Natural killer cell (primary cell): ENCODE results near the gene HTD2. TPM values are rescaled to one million over a fixed set of nuclear protein-coding genes. Genes with fewer than 3 reads are reported as not detected.

Source experiments
- ATAC-seq, 3 donors: fragments of 150-1000 bp in 2 of 3; fragments of 200-7000 bp in 1 of 3; cut with Tn5 transposase; 1 replicate in 1 of 3; 2 replicates in 2 of 3; pipeline ENCODE4 v1.10.0; 2021; ENCODE audit warnings: mild to moderate bottlenecking in 2 of 3, moderate library complexity in 2 of 3
- DNase-seq, 2 donors: peaks; one replicate each; pipeline versions ENCODE4 v3.0.0 to v3.0.0-alpha.2; 2013 to 2021; ENCODE audit warnings: mixed read lengths in 1 of 2
- H3K27ac ChIP-seq: one replicate; pipeline ENCODE4 v1.5.1; 2013; ENCODE audit warnings: mild to moderate bottlenecking, low read length
- H3K27me3 ChIP-seq: one replicate; pipeline ENCODE4 v1.6.1; 2013; ENCODE audit warnings: low read length; ENCODE audit not compliant: control insufficient read depth, insufficient read depth
- H3K36me3 ChIP-seq: one replicate; pipeline ENCODE4 v1.6.1; 2013; ENCODE audit warnings: low read length; ENCODE audit not compliant: control insufficient read depth, insufficient read depth
- H3K4me1 ChIP-seq: one replicate; pipeline ENCODE4 v1.6.1; 2013; ENCODE audit warnings: low read length; ENCODE audit not compliant: control insufficient read depth, insufficient read depth
- H3K4me3 ChIP-seq: one replicate; pipeline ENCODE4 v1.5.1; 2013; ENCODE audit warnings: low read length
- H3K9me3 ChIP-seq: one replicate; pipeline ENCODE4 v1.6.1; 2013; ENCODE audit warnings: low read length; ENCODE audit not compliant: control insufficient read depth, insufficient read depth
- H3K27ac Mint-ChIP-seq, 2 donors: one replicate each; pipeline ENCODE4 v1.8.0; 2022; ENCODE audit warnings: mild to moderate bottlenecking in 2 of 2, mixed read lengths in 2 of 2, moderate library complexity in 1 of 2
- H3K27me3 Mint-ChIP-seq, 2 donors: one replicate each; pipeline ENCODE4 v1.8.0; 2022; ENCODE audit warnings: low read depth in 2 of 2, mixed read lengths in 2 of 2
- H3K36me3 Mint-ChIP-seq: one replicate; pipeline ENCODE4 v1.8.0; 2022; ENCODE audit warnings: mixed read lengths
- H3K4me1 Mint-ChIP-seq, 2 donors: one replicate each; pipeline ENCODE4 v1.8.0; 2022; ENCODE audit warnings: mixed read lengths in 2 of 2
- H3K4me3 Mint-ChIP-seq: one replicate; pipeline ENCODE4 v1.8.0; 2022; ENCODE audit warnings: mild to moderate bottlenecking, moderate library complexity, mixed read lengths
- H3K9me3 Mint-ChIP-seq, 2 donors: one replicate each; pipeline ENCODE4 v1.8.0; 2022; ENCODE audit warnings: mixed read lengths in 2 of 2
- CTCF ChIP-seq: fragments of 200-600 bp; IDR thresholded peaks from one replicate; pipeline ENCODE4 v1.8.0; 2022; ENCODE audit warnings: antibody characterized with exemption
- WGBS: methylation state at CpG from one replicate; pipeline ENCODE4 v1.1.7; 2013; ENCODE audit warnings: missing lambda C conversion rate; ENCODE audit not compliant: insufficient coverage; 5-methylcytosine and 5-hydroxymethylcytosine counted together
- intact Hi-C: fragments of 100-400 bp; cut with micrococcal nuclease; formaldehyde crosslinking; loops from one replicate; pipeline ENCODE4 v1.14.2; 2022
- total RNA-seq, 4 donors: library from RNA; stranded (reverse); fragments of 120-200 nt in 1 of 4; gene quantifications; one replicate each; pipeline versions ENCODE4 v1.2.3 to v1.2.4, GENCODE V29; 2013 to 2022

HTD2 gene
- total RNA-seq, 3 donors from 2014 or later (not counting 1 experiment from before 2014, with no cell fraction given) = 3.3 to 5.5 (median 3.7) TPM

GRCh38 chr3:58351920-58352319 lies 45.6 kb downstream of the HTD2 start:
- Histone ChIP-seq H3K27me3 (no peaks in the 10 kb centered on the region), H3K4me3 (no peak overlapping the region), H3K9me3 (no peaks in the 10 kb centered on the region), H3K36me3 (no peaks in the 10 kb centered on the region), H3K27ac (no peak overlapping the region), H3K4me1 (peaks cover 65% of the 10 kb centered on the region)
- Mint-ChIP-seq H3K27ac (peak overlapping the region; percentile 75 to 86), H3K4me3 (peak overlapping the region; percentile 61), H3K36me3 (no peaks in the 10 kb centered on the region), H3K9me3 (no peaks in the 10 kb centered on the region), H3K4me1 (peaks cover 69 to 71% of the 10 kb centered on the region in 2 donors), H3K27me3 (no peaks in the 10 kb centered on the region)
- intact Hi-C loops = no loop called here
- peak in 1 of 3 donors; percentile 8 for ATAC-seq
- no peak for TF ChIP-seq CTCF
- WGBS = 70% methylated on average over 3 of the region's 3 CpGs
- DNase-seq = no peak

GRCh38 chr3:58352626-58353025 lies 46.3 kb downstream of the HTD2 start:
- DNase-seq = no peak
- Histone ChIP-seq H3K27ac (peak overlapping the region; percentile 30), H3K36me3 (no peaks in the 10 kb centered on the region), H3K4me1 (peaks cover 71% of the 10 kb centered on the region), H3K4me3 (no peak overlapping the region), H3K27me3 (no peaks in the 10 kb centered on the region), H3K9me3 (no peaks in the 10 kb centered on the region)
- intact Hi-C loops = no loop called here
- Mint-ChIP-seq H3K4me3 (peak overlapping the region; percentile 68), H3K9me3 (no peaks in the 10 kb centered on the region), H3K4me1 (peaks cover 71 to 76% of the 10 kb centered on the region in 2 donors), H3K27ac (peak overlapping the region; percentile 75 to 86), H3K36me3 (no peaks in the 10 kb centered on the region), H3K27me3 (no peaks in the 10 kb centered on the region)
- WGBS = 83% methylated on average over 6 of the region's 6 CpGs
- ATAC-seq = no peak
- no peak for TF ChIP-seq CTCF

GRCh38 chr3:58353722-58354553 lies 47.6 kb downstream of the HTD2 start:
- ATAC-seq (peak; percentile 72 to 74 (median 74)), DNase-seq (peak in 1 of 2 donors; percentile 62)
- H3K4me1 ChIP-seq = peaks cover 68% of the 10 kb centered on the region
- Mint-ChIP-seq H3K27me3 (no peaks in the 10 kb centered on the region), H3K4me1 (peaks cover 82 to 87% of the 10 kb centered on the region in 2 donors), H3K27ac (peak overlapping the region; percentile 89 to 95), H3K9me3 (no peaks in the 10 kb centered on the region), H3K36me3 (no peaks in the 10 kb centered on the region), H3K4me3 (peak overlapping the region; percentile 87)
- WGBS = 30% methylated on average over 6 of the region's 8 CpGs
- H3K36me3 ChIP-seq = no peaks in the 10 kb centered on the region
- TF ChIP-seq CTCF = no peak
- H3K9me3 ChIP-seq = no peaks in the 10 kb centered on the region
- peak overlapping the region; percentile 69 for H3K27ac ChIP-seq
- H3K4me3 ChIP-seq = peak overlapping the region; percentile 29
- H3K27me3 ChIP-seq = no peaks in the 10 kb centered on the region
- intact Hi-C loops = loop anchor here (1.0 kb wide), 1 partner anchor 60 kb away; no protein-coding TSS in a partner anchor
